Caco-2 (cell line): Measurements from ENCODE around the gene OLFML2A. TPM values are rescaled to one million over a fixed set of nuclear protein-coding genes. Genes with fewer than 3 reads are reported as not detected.

Experiments used
- BruUV-seq: library from RNA; stranded (reverse); fragments of 400-500 nt; replicated peaks from 2 replicates; lab custom pipeline; 2021; lab: Mats Ljungman, UMichigan
- CTCF ChIA-PET: fragments of 300-600 bp; sonication (Branson Sonifier 250); formaldehyde crosslinking; loops from one replicate; lab custom pipeline; 2022; ENCODE audit warnings: antibody characterized with exemption; lab: Charles Lee
- POLR2A ChIA-PET: fragments of 300-600 bp; sonication (Branson Sonifier 250); formaldehyde crosslinking; loops from one replicate; lab custom pipeline; 2022; ENCODE audit warnings: antibody characterized with exemption; lab: Charles Lee
- DNase-seq, 2 experiments: peaks; one replicate each; pipeline versions ENCODE4 v3.0.0 to v3.0.0-alpha.2; 2020 to 2022
- H3K27me3 ChIP-seq: replicated peaks from 2 replicates; pipeline ENCODE4 v1.6.0; 2011; ENCODE audit warnings: low read length; ENCODE audit not compliant: control insufficient read depth, insufficient read depth
- H3K36me3 ChIP-seq: 2 replicates; pipeline ENCODE4 v1.5.1; 2011; ENCODE audit warnings: low read length; ENCODE audit not compliant: control insufficient read depth, insufficient read depth
- H3K4me1 ChIP-seq: fragments of 250-450 bp; sonication (Bioruptor Pico); 2 replicates; pipeline ENCODE4 v1.5.1; 2020; ENCODE audit warnings: mild to moderate bottlenecking
- H3K4me3 ChIP-seq: 2 replicates; pipeline ENCODE4 v1.5.1; 2011; ENCODE audit warnings: low read depth, mild to moderate bottlenecking, control low read depth, low read length
- H3K9me3 ChIP-seq: fragments of 250-450 bp; sonication (Bioruptor Pico); 2 replicates; pipeline ENCODE4 v1.5.1; 2020; ENCODE audit warnings: mild to moderate bottlenecking, moderate library complexity
- H3K27ac Mint-ChIP-seq: one replicate; pipeline ENCODE4 v1.8.0; 2022; ENCODE audit warnings: mixed read lengths; ENCODE audit not compliant: unreplicated experiment
- H3K27me3 Mint-ChIP-seq: one replicate; pipeline ENCODE4 v1.8.0; 2022; ENCODE audit warnings: mixed read lengths; ENCODE audit not compliant: insufficient read depth, unreplicated experiment
- H3K36me3 Mint-ChIP-seq: one replicate; pipeline ENCODE4 v1.8.0; 2022; ENCODE audit warnings: mild to moderate bottlenecking, mixed read lengths; ENCODE audit not compliant: insufficient read depth, unreplicated experiment
- H3K4me1 Mint-ChIP-seq: one replicate; pipeline ENCODE4 v1.8.0; 2022; ENCODE audit warnings: low read depth, mixed read lengths; ENCODE audit not compliant: unreplicated experiment
- H3K4me3 Mint-ChIP-seq: one replicate; pipeline ENCODE4 v1.8.0; 2022; ENCODE audit warnings: mild to moderate bottlenecking, moderate library complexity, mixed read lengths; ENCODE audit not compliant: unreplicated experiment
- H3K9me3 Mint-ChIP-seq: one replicate; pipeline ENCODE4 v1.8.0; 2022; ENCODE audit warnings: mixed read lengths; ENCODE audit not compliant: unreplicated experiment
- CTCF ChIP-seq, 2 experiments: fragments of 200-600 bp in 1 of 2; IDR thresholded peaks; 1 replicate in 1 of 2; 2 replicates in 1 of 2; pipeline versions ENCODE4 v1.5.1 to v1.8.0; 2011 to 2022; ENCODE audit warnings: antibody characterized with exemption in 1 of 2, control low read depth in 1 of 2, inconsistent platforms in 1 of 2, low read depth in 1 of 2, low read length in 1 of 2, mild to moderate bottlenecking in 1 of 2, moderate library complexity in 1 of 2; ENCODE audit not compliant: insufficient read depth in 1 of 2, severe bottlenecking in 1 of 2, unreplicated experiment in 1 of 2
- intact Hi-C: fragments of 100-400 bp; cut with micrococcal nuclease; formaldehyde crosslinking; loops from one replicate; pipeline ENCODE4 v1.10.0; 2022; ENCODE audit not compliant: unreplicated experiment
- total RNA-seq: library from RNA; stranded (reverse); gene quantifications from 2 replicates; pipeline ENCODE4 v1.2.3, GENCODE V29; 2022

Gene OLFML2A
- total RNA-seq, 1 experiment from 2014 or later, result 1.1 TPM

GRCh38 chr9:124773473-124774128 is 3.3 kb upstream of the OLFML2A start:
- Mint-ChIP-seq H3K9me3 (no peaks in the 10 kb centered on the region), H3K4me1 (peaks cover 18% of the 10 kb centered on the region), H3K27ac (no peak overlapping the region), H3K4me3 (no peak overlapping the region), H3K36me3 (peaks cover 22% of the 10 kb centered on the region), H3K27me3 (no peaks in the 10 kb centered on the region)
- intact Hi-C loops, result loop anchor here (1.0 to 10.0 kb wide), 5 partner anchors 38 to 601 kb away; partner anchors contain the start of gene GOLGA1
- Histone ChIP-seq H3K36me3 (no peaks in the 10 kb centered on the region), H3K4me3 (no peak overlapping the region), H3K4me1 (no peaks in the 10 kb centered on the region), H3K9me3 (no peaks in the 10 kb centered on the region), H3K27me3 (peaks cover 1% of the 10 kb centered on the region)
- DNase-seq, result no peak
- POLR2A ChIA-PET, result no interaction called here
- BruUV-seq, result no TSS peak
- no peak for TF ChIP-seq CTCF (IDR thresholded peaks at IDR 0.05; ENCODE audit: insufficient read depth in 1 of 2, low read depth in 1 of 2, low read length in 1 of 2, severe bottlenecking in 1 of 2, unreplicated experiment in 1 of 2)
- CTCF ChIA-PET, result interaction anchor here (0.6 to 12.7 kb wide), 4 partner anchors 46 to 385 kb away, joined by 3 to 325 read pairs (median 14); partner anchors contain the start of genes ARPC5L, RPL35 and WDR38

GRCh38 chr9:124774129-124774978 is 2.6 kb upstream of the OLFML2A start:
- Histone ChIP-seq H3K27me3 (peaks cover 1% of the 10 kb centered on the region), H3K9me3 (no peaks in the 10 kb centered on the region), H3K4me3 (no peak overlapping the region), H3K4me1 (no peaks in the 10 kb centered on the region; the same call in 1 of the 2 replicates), H3K36me3 (no peaks in the 10 kb centered on the region)
- no TSS peak for BruUV-seq
- peak; percentile 80 to 88 for DNase-seq
- Mint-ChIP-seq H3K4me3 (no peak overlapping the region), H3K4me1 (peaks cover 11% of the 10 kb centered on the region), H3K9me3 (no peaks in the 10 kb centered on the region), H3K36me3 (peaks cover 21% of the 10 kb centered on the region), H3K27me3 (no peaks in the 10 kb centered on the region), H3K27ac (no peak overlapping the region)
- CTCF ChIA-PET, result interaction anchor here (0.6 to 12.7 kb wide), 3 partner anchors 45 to 384 kb away, joined by 3 to 325 read pairs (median 4); partner anchors contain the start of gene WDR38
- POLR2A ChIA-PET, result interaction anchor here (0.6 kb wide), 1 partner anchor 292 kb away, joined by 4 read pairs; no protein-coding TSS in a partner anchor
- peak; percentile 77 to 79 for TF ChIP-seq CTCF (IDR thresholded peaks at IDR 0.05; ENCODE audit: insufficient read depth in 1 of 2, low read depth in 1 of 2, low read length in 1 of 2, severe bottlenecking in 1 of 2, unreplicated experiment in 1 of 2)
- intact Hi-C loops, result loop anchor here (1.0 to 10.0 kb wide), 5 partner anchors 37 to 600 kb away; partner anchors contain the start of gene GOLGA1

DNA sequence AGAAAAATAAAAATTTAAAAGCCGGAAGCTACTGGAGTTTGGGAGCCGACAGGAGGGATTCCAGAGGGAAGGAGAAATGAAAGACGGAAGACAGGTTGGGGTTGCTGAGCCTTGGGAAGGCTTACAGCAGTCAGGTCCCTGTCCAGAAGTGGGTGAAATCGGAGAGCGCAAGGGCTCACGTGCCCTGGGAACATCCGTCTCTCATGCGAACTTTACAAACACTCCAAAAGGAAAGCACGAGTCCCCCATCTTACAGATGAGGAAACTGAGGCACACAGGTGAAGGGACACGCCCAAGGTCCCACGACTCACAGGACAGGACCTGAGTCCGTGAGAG is 347 bp upstream of the OLFML2A start:
- intact Hi-C loops, result loop anchor here (10.0 kb wide), 1 partner anchor 598 kb away; no protein-coding TSS in a partner anchor
- H3K4me3 Mint-ChIP-seq, result peak overlapping the region; percentile 64
- H3K4me1 Mint-ChIP-seq, result peaks cover 15% of the 10 kb centered on the region
- Histone ChIP-seq H3K36me3 (no peaks in the 10 kb centered on the region), H3K4me3 (peak overlapping the region; percentile 42), H3K4me1 (no peaks in the 10 kb centered on the region; the same call in 1 of the 2 replicates), H3K9me3 (no peaks in the 10 kb centered on the region), H3K27me3 (peaks cover 1% of the 10 kb centered on the region)
- peaks cover 2% of the 10 kb centered on the region for H3K36me3 Mint-ChIP-seq
- no peak for DNase-seq
- H3K27me3 Mint-ChIP-seq, result no peaks in the 10 kb centered on the region
- TF ChIP-seq CTCF (IDR thresholded peaks at IDR 0.05; ENCODE audit: insufficient read depth in 1 of 2, low read depth in 1 of 2, low read length in 1 of 2, severe bottlenecking in 1 of 2, unreplicated experiment in 1 of 2), result no peak
- no TSS peak for BruUV-seq
- ChIA-PET POLR2A (no interaction called here), CTCF (interaction anchor here (0.6 to 12.7 kb wide), 7 partner anchors 17 to 119 kb away, joined by 3 to 325 read pairs (median 4); partner anchors contain the start of gene WDR38)
- H3K27ac Mint-ChIP-seq, result no peak overlapping the region
- H3K9me3 Mint-ChIP-seq, result no peaks in the 10 kb centered on the region
